Measurements from ENCODE around the gene NYAP1.
"Not testable (repeated sequence)": the region's sequence is repeated elsewhere in the genome, so short reads cannot be mapped to it uniquely, and the experiment has no call there.

NYAP1 gene

GRCh38 chr7:100516135-100516812 lies 32.5 kb downstream of the NYAP1 start:
- no peak for DNase-seq

GRCh38 chr7:100517305-100517704 lies 33.6 kb downstream of the NYAP1 start:
- no peak for DNase-seq

GRCh38 chr7:100519580-100519979 lies 35.9 kb downstream of the NYAP1 start:
- DNase-seq, result no peak

GRCh38 chr7:100520138-100520537 lies 36.4 kb downstream of the NYAP1 start:
- DNase-seq, result no peak

DNA sequence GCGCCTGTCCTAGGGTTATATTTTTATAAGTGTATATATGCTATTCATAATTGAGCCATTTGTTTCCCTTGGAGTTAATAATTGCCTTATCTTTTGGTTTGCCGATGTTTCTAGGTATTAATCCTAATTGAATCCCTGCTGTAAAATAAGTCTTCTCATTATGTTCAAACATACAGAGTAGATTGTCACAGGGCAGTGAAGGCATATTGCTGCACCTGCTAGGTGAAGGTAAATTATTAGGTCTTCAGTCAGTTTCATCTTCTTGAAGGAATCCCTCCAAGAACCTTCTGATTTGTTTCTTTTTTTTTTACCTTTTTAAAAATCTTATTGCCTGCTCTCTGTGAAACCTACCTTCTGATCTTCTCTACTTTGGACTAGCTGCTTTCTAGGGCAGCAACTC lies 37.3 kb downstream of the NYAP1 start:
- no peak for DNase-seq

- not testable (repeated sequence) for DNase-seq
These were observed 38.3 kb downstream of the NYAP1 start for GRCh38 chr7:100521909-100522593.

- not testable (repeated sequence) for DNase-seq
These were observed 39.5 kb downstream of the NYAP1 start for GRCh38 chr7:100523192-100523591.

GRCh38 chr7:100528108-100528866 lies 44.6 kb downstream of the NYAP1 start:
- not testable (repeated sequence) for DNase-seq

- DNase-seq, result no peak
These were observed 48.7 kb downstream of the NYAP1 start for GRCh38 chr7:100532165-100533022.

GRCh38 chr7:100535982-100536381 lies 52.3 kb downstream of the NYAP1 start:
- not testable (repeated sequence) for DNase-seq

DNA sequence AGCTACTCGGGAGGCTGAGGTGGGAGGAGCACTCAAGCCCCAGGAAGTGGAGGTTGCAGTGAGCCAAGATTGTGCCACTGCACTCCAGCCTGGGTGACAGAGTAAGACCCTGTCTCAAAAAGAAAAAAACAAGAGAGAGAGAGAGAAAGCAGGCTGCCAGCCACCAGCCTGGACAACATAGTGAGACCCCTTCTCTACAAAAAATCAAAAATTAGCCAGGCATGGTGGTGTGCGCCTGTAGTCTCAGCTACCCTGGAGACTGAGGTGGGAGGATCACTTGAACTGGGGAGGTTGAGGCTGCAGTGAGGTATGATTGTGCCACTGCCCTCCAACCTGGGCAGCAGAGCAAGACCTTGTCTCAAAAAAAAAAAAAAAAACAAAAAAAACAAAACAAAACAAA lies 53.0 kb downstream of the NYAP1 start:
- not testable (repeated sequence) for DNase-seq

GRCh38 chr7:100538348-100538653 lies 54.6 kb downstream of the NYAP1 start:
- DNase-seq, result no peak

DNA sequence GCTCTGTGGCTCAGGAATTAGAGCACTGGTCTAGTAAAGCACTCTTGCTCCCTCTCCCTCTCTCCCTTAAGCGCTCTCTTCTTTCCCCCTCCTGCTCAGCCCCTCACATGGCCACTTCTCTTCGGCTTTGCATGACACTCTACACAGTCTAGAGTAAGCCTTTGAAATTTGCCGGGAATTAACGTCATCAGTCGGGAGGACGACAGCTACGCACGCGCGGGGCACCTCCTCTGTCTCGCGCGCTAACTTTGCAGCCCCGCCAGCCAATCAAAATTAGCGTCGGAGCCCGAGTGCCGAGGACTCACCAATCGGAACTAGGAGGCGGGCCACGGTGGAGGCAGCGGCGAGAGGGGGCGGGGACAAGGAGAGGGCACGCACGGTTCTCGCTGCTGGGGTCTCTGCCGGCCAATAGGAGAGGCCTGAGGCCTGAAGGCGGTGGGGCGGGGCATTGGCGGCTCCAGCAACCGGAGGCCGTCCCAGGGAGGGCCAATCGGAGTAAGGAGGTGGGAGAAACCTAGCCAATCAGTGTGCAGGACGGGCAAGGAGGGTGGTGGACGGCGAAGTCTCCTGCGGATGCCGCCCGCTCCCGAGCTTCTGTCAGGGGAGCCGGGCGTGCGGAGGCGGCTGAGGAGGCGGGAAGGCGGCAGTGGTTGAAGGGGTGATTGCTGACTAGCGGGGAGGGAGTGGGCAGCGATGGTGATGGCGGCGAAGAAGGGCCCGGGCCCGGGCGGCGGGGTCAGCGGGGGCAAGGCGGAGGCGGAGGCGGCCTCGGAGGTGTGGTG lies 55.1 kb downstream of the NYAP1 start, which contains the start of gene AGFG2:
TSS of gene AGFG2 (plus strand) at position 550 of the 782 bp plus-strand sequence. CDS start at position 694, 144 bp downstream.
- DNase-seq, result peak; percentile 100

DNA sequence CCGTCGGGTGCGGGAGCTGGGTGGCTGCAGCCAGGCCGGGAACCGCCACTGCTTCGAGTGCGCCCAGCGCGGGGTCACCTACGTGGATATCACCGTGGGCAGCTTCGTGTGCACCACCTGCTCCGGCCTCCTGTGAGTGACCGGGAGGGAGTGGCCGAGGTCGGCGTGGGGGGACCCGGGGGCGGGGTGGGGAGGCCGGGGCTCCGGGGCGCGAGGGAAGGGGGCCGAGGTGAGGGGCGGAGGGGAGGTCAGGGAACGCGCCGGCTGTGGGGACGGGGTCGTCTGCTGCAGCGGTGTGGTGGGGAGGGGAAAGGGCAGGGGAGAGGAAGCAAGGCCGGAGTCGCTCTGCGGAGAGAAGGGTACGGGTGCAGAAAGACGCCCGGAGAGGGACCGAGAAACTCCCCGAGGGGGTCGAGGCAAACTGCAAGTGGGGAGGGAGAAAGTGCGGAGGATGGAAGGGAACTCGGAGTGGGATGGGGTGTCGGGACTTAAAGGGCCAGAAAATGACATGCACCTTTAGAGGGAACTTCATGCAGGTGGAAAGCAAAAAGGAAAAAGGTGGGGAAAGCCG lies 55.8 kb downstream of the NYAP1 start:
- DNase-seq, result no peak

- DNase-seq, result no peak
These were observed 56.5 kb downstream of the NYAP1 start for GRCh38 chr7:100540073-100540723.

GRCh38 chr7:100541309-100541708 lies 57.6 kb downstream of the NYAP1 start:
- DNase-seq, result not testable (repeated sequence)

DNA sequence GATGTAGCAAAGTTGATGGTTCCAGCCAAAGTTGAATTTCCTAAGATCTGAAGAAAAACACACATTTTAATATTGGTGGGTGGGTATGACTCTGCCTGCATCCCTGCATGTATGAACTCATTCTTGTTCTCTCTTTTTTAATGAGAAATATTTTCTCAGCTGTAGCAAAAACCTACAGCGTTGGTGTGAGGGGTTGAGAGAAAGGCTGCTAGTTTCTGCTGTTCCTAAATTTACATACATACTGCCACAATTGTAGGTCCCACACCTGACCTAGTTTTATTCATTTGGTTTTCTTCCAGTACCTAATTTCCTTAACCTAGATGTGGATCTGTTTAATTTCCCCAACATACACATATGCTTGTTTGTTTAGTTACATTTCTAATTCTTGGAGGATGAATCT lies 59.9 kb downstream of the NYAP1 start:
- no peak for DNase-seq

DNA sequence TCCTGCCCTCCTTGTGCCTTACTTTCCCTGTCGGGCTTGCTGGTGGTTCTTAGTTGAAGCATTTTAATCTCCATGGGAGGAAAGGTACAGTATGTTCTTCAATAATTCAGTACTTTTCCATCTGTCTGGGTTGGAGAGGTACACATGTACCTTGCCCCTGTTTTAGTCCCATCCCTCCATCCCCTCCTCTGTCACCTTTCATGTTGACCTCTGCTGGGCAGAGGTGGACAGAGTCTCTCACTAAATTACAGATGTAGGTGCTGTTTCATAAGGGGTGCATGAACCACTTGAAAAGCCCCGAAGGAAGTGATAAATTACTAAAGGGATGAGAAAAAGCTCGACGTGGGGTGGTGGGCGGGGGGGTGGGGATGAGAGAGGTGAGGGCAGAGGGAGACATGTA lies 60.7 kb downstream of the NYAP1 start:
- DNase-seq, result no peak

Measured in amniotic stem cell (primary cell).